ENCODE measurements around the gene TULP3. TPM values are rescaled to one million over a fixed set of nuclear protein-coding genes. Genes with fewer than 3 reads are reported as not detected.

TULP3 gene
- 1 to 10 TPM; 4.9 to 9.1 (median 8.0) TPM for total RNA-seq
- polyA plus RNA-seq = 1 to 10 TPM; 3.9 to 7.3 (median 4.4) TPM
- long read RNA-seq, donor 1, partial matches to known transcripts = 0 of 2 reads
- long read RNA-seq, donor 1, other reads (novel, unspliced or antisense) = 1 of 2 reads
- long read RNA-seq, donor 2, partial matches to known transcripts = 0 of 2 reads
- long read RNA-seq, donor 2, other reads (novel, unspliced or antisense) = 2 of 2 reads

- no peak for TF ChIP-seq CTCF (IDR thresholded peaks at IDR 0.05)
- WGBS, 3 donors = 0 to 1% (median 0%) methylated on average over 64 to 83 of the region's 83 CpGs
- no peaks in the 10 kb centered on the region for H3K9me3 ChIP-seq
- H3K4me3 ChIP-seq = peak within 1 kb of the TSS; percentile 90
- peak; percentile 99 to 100 for DNase-seq
- H3K27ac ChIP-seq = peak within 1 kb of the TSS; percentile 93
- no peaks in the 10 kb centered on the region for H3K36me3 ChIP-seq (ENCODE audit: insufficient read depth in 1 of 2, low read depth in 1 of 2)
- peaks cover 27% of the 10 kb centered on the region for H3K4me1 ChIP-seq
- intact Hi-C loops (cut with DNase I) = no loop called here
- no peaks in the 10 kb centered on the region for H3K27me3 ChIP-seq (ENCODE audit: insufficient read depth in 3 of 3, low read length in 2 of 3)
- ATAC-seq = peak; percentile 98 to 99 (median 99)
These were observed at the start of gene TULP3 for GRCh38 chr12:2890388-2891239. Gene TULP3, plus strand, starts transcription at chr12:2890891. Its CDS starts 57 bp downstream, at chr12:2890948.

GRCh38 chr12:2841056-2841650 lies 49.5 kb upstream of the TULP3 start:
- Histone ChIP-seq H3K36me3 (ENCODE audit: insufficient read depth in 1 of 2, low read depth in 1 of 2) (peaks cover 5 to 41% of the 10 kb centered on the region in 2 donors), H3K27ac (no peak overlapping the region), H3K4me3 (no peak overlapping the region), H3K9me3 (no peaks in the 10 kb centered on the region), H3K27me3 (ENCODE audit: insufficient read depth in 3 of 3, low read length in 2 of 3) (no peaks in the 10 kb centered on the region), H3K4me1 (peaks cover 4% of the 10 kb centered on the region)
- 56 to 69% (median 63%) methylated on average over 9 of the region's 9 CpGs for WGBS, 3 donors
- no peak for ATAC-seq
- no peak for DNase-seq
- intact Hi-C loops (cut with DNase I) = no loop called here
- no peak for TF ChIP-seq CTCF (IDR thresholded peaks at IDR 0.05)

GRCh38 chr12:2842948-2843347 lies 47.7 kb upstream of the TULP3 start:
- TF ChIP-seq CTCF (IDR thresholded peaks at IDR 0.05) = no peak
- DNase-seq (no peak), ATAC-seq (no peak)
- no peaks in the 10 kb centered on the region for H3K27me3 ChIP-seq (ENCODE audit: insufficient read depth in 3 of 3, low read length in 2 of 3)
- peaks cover 5 to 35% of the 10 kb centered on the region in 2 donors for H3K36me3 ChIP-seq (ENCODE audit: insufficient read depth in 1 of 2, low read depth in 1 of 2)
- H3K27ac ChIP-seq = no peak overlapping the region
- peaks cover 6% of the 10 kb centered on the region for H3K4me1 ChIP-seq
- 68 to 76% (median 75%) methylated on average over 5 of the region's 5 CpGs for WGBS, 3 donors
- intact Hi-C loops (cut with DNase I) = no loop called here
- no peak overlapping the region for H3K4me3 ChIP-seq
- H3K9me3 ChIP-seq = no peaks in the 10 kb centered on the region

GRCh38 chr12:2844786-2845185 lies 45.9 kb upstream of the TULP3 start:
- Histone ChIP-seq H3K4me1 (peaks cover 6% of the 10 kb centered on the region), H3K9me3 (no peaks in the 10 kb centered on the region), H3K4me3 (no peak overlapping the region), H3K27ac (peak overlapping the region; percentile 36), H3K36me3 (ENCODE audit: insufficient read depth in 1 of 2, low read depth in 1 of 2) (peaks cover 5 to 20% of the 10 kb centered on the region in 2 donors), H3K27me3 (ENCODE audit: insufficient read depth in 3 of 3, low read length in 2 of 3) (no peaks in the 10 kb centered on the region)
- 72 to 83% (median 74%) methylated on average over 9 of the region's 9 CpGs for WGBS, 3 donors
- ATAC-seq (no peak), DNase-seq (no peak)
- no peak for TF ChIP-seq CTCF (IDR thresholded peaks at IDR 0.05)
- intact Hi-C loops (cut with DNase I) = no loop called here
